SK-N-SH treated with all-trans-retinoic acid at 6 μM for 48 hours (cell line): Measurements from ENCODE around the gene PPM1H.

Experiments used
- ATAC-seq: fragments of 200-7000 bp; cut with Tn5 transposase; 3 replicates; pipeline ENCODE4 v1.9.1; 2020; ENCODE audit warnings: mild to moderate bottlenecking, moderate library complexity
- ARNTL ChIP-seq: fragments of 450-650 bp; formaldehyde crosslinking; IDR thresholded peaks from 2 replicates; pipeline ENCODE4 v1.5.0; 2020; ENCODE audit warnings: low read depth, mild to moderate bottlenecking, moderate library complexity, borderline replicate concordance
- BACH2 ChIP-seq: fragments of 250-450 bp; sonication (Bioruptor Pico); IDR thresholded peaks from 2 replicates; pipeline ENCODE4 v1.9.0; 2021; ENCODE audit warnings: mild to moderate bottlenecking, borderline replicate concordance
- CREB5 ChIP-seq: fragments of 250-450 bp; sonication (Bioruptor Pico); IDR thresholded peaks from 2 replicates; pipeline ENCODE4 v1.5.1; 2020; ENCODE audit warnings: low read depth, mild to moderate bottlenecking, moderate library complexity
- CSDC2 ChIP-seq: fragments of 250-450 bp; sonication (Bioruptor Pico); IDR thresholded peaks from 2 replicates; pipeline ENCODE4 v1.5.0; 2020; ENCODE audit warnings: mild to moderate bottlenecking, moderate library complexity
- ESRRG ChIP-seq: fragments of 250-450 bp; sonication (Bioruptor Pico); IDR thresholded peaks from 2 replicates; pipeline ENCODE4 v1.6.1; 2021; ENCODE audit warnings: mild to moderate bottlenecking
- GLIS3 ChIP-seq: fragments of 250-450 bp; sonication (Bioruptor Pico); IDR thresholded peaks from 2 replicates; pipeline ENCODE4 v1.5.0; 2020; ENCODE audit warnings: mild to moderate bottlenecking, moderate library complexity
- ISL1 ChIP-seq: fragments of 250-450 bp; sonication (Bioruptor Pico); IDR thresholded peaks from 2 replicates; pipeline ENCODE4 v2.1.2; 2022; ENCODE audit warnings: mild to moderate bottlenecking, moderate library complexity
- OSR1 ChIP-seq: fragments of 250-450 bp; sonication (Bioruptor Pico); IDR thresholded peaks from 2 replicates; pipeline ENCODE4 v1.8.0; 2022; ENCODE audit warnings: moderate library complexity, mild to moderate bottlenecking, inconsistent platforms
- PATZ1 ChIP-seq: fragments of 250-450 bp; sonication (Bioruptor Pico); IDR thresholded peaks from 2 replicates; pipeline ENCODE4 v1.8.0; 2020; ENCODE audit warnings: mild to moderate bottlenecking, moderate library complexity, borderline replicate concordance
- POU6F1 ChIP-seq: fragments of 250-450 bp; sonication (Bioruptor Pico); IDR thresholded peaks from 2 replicates; pipeline ENCODE4 v1.8.0; 2021; ENCODE audit warnings: low read depth, mild to moderate bottlenecking, moderate library complexity, borderline replicate concordance
- PPARA ChIP-seq: fragments of 250-450 bp; sonication (Bioruptor Pico); IDR thresholded peaks from 2 replicates; pipeline ENCODE4 v1.5.0; 2020; ENCODE audit warnings: mild to moderate bottlenecking, borderline replicate concordance
- RARB ChIP-seq: fragments of 250-450 bp; sonication (Bioruptor Pico); IDR thresholded peaks from 2 replicates; pipeline ENCODE4 v1.8.0; 2021; ENCODE audit warnings: mild to moderate bottlenecking, moderate library complexity
- SNAI2 ChIP-seq: fragments of 250-450 bp; sonication (Bioruptor Pico); IDR thresholded peaks from 2 replicates; pipeline ENCODE4 v1.5.0; 2020; ENCODE audit warnings: mild to moderate bottlenecking, moderate library complexity
- TCF4 ChIP-seq: fragments of 250-450 bp; sonication (Bioruptor Pico); IDR thresholded peaks from 2 replicates; pipeline ENCODE4 v1.8.0; 2021; ENCODE audit warnings: mild to moderate bottlenecking, moderate library complexity, borderline replicate concordance
- TSHZ2 ChIP-seq: fragments of 250-450 bp; sonication (Bioruptor Pico); IDR thresholded peaks from 2 replicates; pipeline ENCODE4 v1.5.0; 2020; ENCODE audit warnings: mild to moderate bottlenecking, moderate library complexity
- ZC3H10 ChIP-seq: fragments of 250-450 bp; sonication (Bioruptor Pico); IDR thresholded peaks from 2 replicates; pipeline ENCODE4 v1.5.1; 2021; ENCODE audit warnings: mild to moderate bottlenecking, moderate library complexity
- ZFP3 ChIP-seq: fragments of 250-450 bp; sonication (Bioruptor Pico); IDR thresholded peaks from 2 replicates; pipeline ENCODE4 v1.5.0; 2020; ENCODE audit warnings: mild to moderate bottlenecking, moderate library complexity
- ZNF565 ChIP-seq: fragments of 450-650 bp; formaldehyde crosslinking; conservative IDR thresholded peaks from 2 replicates; pipeline ENCODE4 v1.5.0; 2020; ENCODE audit warnings: low read depth, mild to moderate bottlenecking, moderate library complexity
- ZNF70 ChIP-seq: fragments of 450-650 bp; formaldehyde crosslinking; IDR thresholded peaks from 2 replicates; pipeline ENCODE4 v1.5.0; 2020; ENCODE audit warnings: mild to moderate bottlenecking, moderate library complexity
- ZNF8 ChIP-seq: fragments of 450-650 bp; formaldehyde crosslinking; IDR thresholded peaks from 2 replicates; pipeline ENCODE4 v1.5.0; 2020; ENCODE audit warnings: mild to moderate bottlenecking, moderate library complexity

PPM1H gene

GRCh38 chr12:62787023-62787422 lies 147.9 kb downstream of the PPM1H start:
- no peak for ATAC-seq
- TF ChIP-seq PPARA (no peak), BACH2 (no peak)

GRCh38 chr12:62785941-62786559 lies 148.9 kb downstream of the PPM1H start:
- 0 out of 2 replicates have a peak, but pooled peaks have one; percentile 20 for TF ChIP-seq ZFP3 (CRISPR knock-in tag)
- TF ChIP-seq CSDC2 (CRISPR knock-in tag): no peak
- ATAC-seq: peak; percentile 89

GRCh38 chr12:62784576-62784975 lies 150.4 kb downstream of the PPM1H start:
- TF ChIP-seq TCF4 (CRISPR knock-in tag): no peak
- no peak for TF ChIP-seq BACH2
- TF ChIP-seq TSHZ2: no peak
- no peak for TF ChIP-seq ISL1
- TF ChIP-seq ZC3H10 (CRISPR knock-in tag): no peak
- TF ChIP-seq ARNTL (CRISPR knock-in tag): no peak
- no peak for TF ChIP-seq SNAI2 (CRISPR knock-in tag)
- no peak for TF ChIP-seq GLIS3
- ATAC-seq: no peak

- TF ChIP-seq ZC3H10 (CRISPR knock-in tag): no peak
- TF ChIP-seq CSDC2 (CRISPR knock-in tag): no peak
- TF ChIP-seq TCF4 (CRISPR knock-in tag): no peak
- TF ChIP-seq SNAI2 (CRISPR knock-in tag): no peak
- no peak for TF ChIP-seq PATZ1 (CRISPR knock-in tag)
- no peak for TF ChIP-seq GLIS3
- TF ChIP-seq ARNTL (CRISPR knock-in tag): no peak
- TF ChIP-seq PPARA: no peak
- TF ChIP-seq CREB5 (CRISPR knock-in tag): no peak
- no peak for TF ChIP-seq ZNF8 (CRISPR knock-in tag)
- TF ChIP-seq OSR1 (CRISPR knock-in tag): no peak
- no peak for TF ChIP-seq BACH2
- no peak for TF ChIP-seq ISL1
- TF ChIP-seq, all 23 proteins: peak for 0
- no peak for ATAC-seq
Observed at GRCh38 chr12:62783881-62784280, 151.1 kb downstream of the PPM1H start.

GRCh38 chr12:62781136-62781880 lies 153.6 kb downstream of the PPM1H start:
- ATAC-seq: no peak
- TF ChIP-seq ESRRG (CRISPR knock-in tag) (no peak), ZNF565 (CRISPR knock-in tag) (no peak), POU6F1 (CRISPR knock-in tag) (no peak), TSHZ2 (no peak), CREB5 (CRISPR knock-in tag) (no peak), OSR1 (CRISPR knock-in tag) (no peak), ZNF70 (CRISPR knock-in tag) (no peak), TCF4 (CRISPR knock-in tag) (no peak), ISL1 (no peak), RARB (CRISPR knock-in tag) (no peak)
